Esophagus squamous epithelium (tissue), 5 donors: ENCODE data around the gene KIFC3. TPM values are rescaled to one million over a fixed set of nuclear protein-coding genes. Genes with fewer than 3 reads are reported as not detected.
A peak's percentile ranks its signal among the peaks of the same experiment; 100 is the strongest.

Experiments
- DNase-seq: peaks from one replicate; lab custom pipeline; 2025; lab: John Stamatoyannopoulos, UW
- H3K27ac ChIP-seq, 4 donors: fragments of 200-600 bp; sonication (generic); one replicate each; pipeline ENCODE4 v1.5.1; 2016 to 2019; ENCODE audit warnings: mild to moderate bottlenecking in 1 of 4
- H3K27me3 ChIP-seq, 4 donors: fragments of 200-600 bp; sonication (generic); 1 replicate in 3 of 4; 2 replicates in 1 of 4; pipeline versions ENCODE4 v1.5.1 to v1.6.0; 2017 to 2021; ENCODE audit warnings: antibody characterized with exemption in 1 of 4
- H3K36me3 ChIP-seq, 3 donors: fragments of 200-600 bp; sonication (generic); one replicate each; pipeline ENCODE4 v1.5.1; 2016 to 2019
- H3K4me1 ChIP-seq, 3 donors: fragments of 200-600 bp; sonication (generic); one replicate each; pipeline ENCODE4 v1.5.1; 2017 to 2019
- H3K4me3 ChIP-seq, 4 donors: fragments of 200-600 bp; sonication (generic); 1 replicate in 3 of 4; 2 replicates in 1 of 4; pipeline ENCODE4 v1.5.1; 2016 to 2019; ENCODE audit warnings: mild to moderate bottlenecking in 2 of 4, moderate library complexity in 1 of 4
- H3K9me3 ChIP-seq, 3 donors: fragments of 200-600 bp; sonication (generic); one replicate each; pipeline ENCODE4 v1.5.1; 2016 to 2019
- CTCF ChIP-seq, 6 experiments: fragments of 450-650 bp in 4 of 6; fragments of 200-600 bp in 2 of 6; sonication (generic) in 2 of 6; IDR thresholded peaks; one replicate each; pipeline ENCODE4 v1.5.1; 2016 to 2019; ENCODE audit warnings: antibody characterized with exemption in 6 of 6, mild to moderate bottlenecking in 4 of 6, moderate library complexity in 4 of 6
- POLR2A ChIP-seq, 4 donors: fragments of 450-650 bp; IDR thresholded peaks; one replicate each; pipeline ENCODE4 v1.6.1; 2017; ENCODE audit warnings: antibody characterized with exemption in 4 of 4, mild to moderate bottlenecking in 4 of 4, moderate library complexity in 3 of 4
- WGBS, 2 donors: methylation state at CpG; one replicate each; pipeline ENCODE4 v1.1.5; 2018; 5-methylcytosine and 5-hydroxymethylcytosine counted together
- intact Hi-C: fragments of 100-400 bp; cut with DNase I; formaldehyde crosslinking; loops from one replicate; pipeline ENCODE4 v1.15.0; 2022
- total RNA-seq, 4 donors: library from RNA; depleted of rRNA; stranded (reverse); fragments of >200 nt; gene quantifications; one replicate each; pipeline ENCODE4 v1.1.0, GENCODE V29; 2016
- donor health status: DM: yes; HTN: yes; CAD: no.

Gene KIFC3
- total RNA-seq, 4 donors from 2014 or later: 14.8 to 72.4 (median 43.5) TPM

GRCh38 chr16:57757883-57758282 lies 44.4 kb downstream of the KIFC3 start:
- Histone ChIP-seq H3K36me3 (peaks cover 0 to 94% (median 4%) of the 10 kb centered on the region in 3 donors), H3K4me3 (no peak overlapping the region), H3K27ac (peak overlapping the region in 1 of 4 donors; percentile 25), H3K27me3 (no peaks in the 10 kb centered on the region), H3K4me1 (peaks cover 11 to 27% (median 12%) of the 10 kb centered on the region in 3 donors), H3K9me3 (no peaks in the 10 kb centered on the region)
- DNase-seq: no peak
- no peak for TF ChIP-seq POLR2A (IDR thresholded peaks at IDR 0.05)
- no peak for TF ChIP-seq CTCF (IDR thresholded peaks at IDR 0.05)
- WGBS, 2 donors: 80 to 100% methylated on average over 1 of the region's 7 CpGs
- intact Hi-C loops: loop anchor here (5.0 to 10.0 kb wide), 3 partner anchors 104 to 244 kb away; partner anchors contain the start of genes USB1 and ZNF319

GRCh38 chr16:57757326-57757786 lies 44.9 kb downstream of the KIFC3 start:
- H3K4me3 ChIP-seq: no peak overlapping the region
- TF ChIP-seq CTCF (IDR thresholded peaks at IDR 0.05) (peak; percentile 93 to 98 (median 95)), POLR2A (IDR thresholded peaks at IDR 0.05) (no peak)
- no peak for DNase-seq
- peaks cover 0 to 94% (median 4%) of the 10 kb centered on the region in 3 donors for H3K36me3 ChIP-seq
- peak overlapping the region in 2 of 4 donors; percentile 10 to 25 for H3K27ac ChIP-seq
- H3K27me3 ChIP-seq: no peaks in the 10 kb centered on the region
- peaks cover 11 to 27% (median 12%) of the 10 kb centered on the region in 3 donors for H3K4me1 ChIP-seq
- 20 to 53% methylated on average over 2 to 3 of the region's 11 CpGs for WGBS, 2 donors
- intact Hi-C loops: loop anchor here (5.0 to 10.0 kb wide), 3 partner anchors 105 to 245 kb away; partner anchors contain the start of genes USB1 and ZNF319
- H3K9me3 ChIP-seq: no peaks in the 10 kb centered on the region

GRCh38 chr16:57756424-57757325 lies 45.6 kb downstream of the KIFC3 start:
- Histone ChIP-seq H3K27me3 (no peaks in the 10 kb centered on the region), H3K36me3 (peaks cover 0 to 94% (median 4%) of the 10 kb centered on the region in 3 donors), H3K9me3 (no peaks in the 10 kb centered on the region), H3K27ac (no peak overlapping the region), H3K4me1 (peaks cover 11 to 27% (median 12%) of the 10 kb centered on the region in 3 donors), H3K4me3 (no peak overlapping the region)
- intact Hi-C loops: loop anchor here (5.0 to 10.0 kb wide), 3 partner anchors 106 to 246 kb away; partner anchors contain the start of genes USB1 and ZNF319
- DNase-seq: no peak
- 42 to 63% methylated on average over 2 to 4 of the region's 15 CpGs for WGBS, 2 donors
- TF ChIP-seq POLR2A (IDR thresholded peaks at IDR 0.05) (no peak), CTCF (IDR thresholded peaks at IDR 0.05) (no peak)

GRCh38 chr16:57755726-57756423 lies 46.4 kb downstream of the KIFC3 start:
- Histone ChIP-seq H3K4me1 (peaks cover 11 to 27% (median 12%) of the 10 kb centered on the region in 3 donors), H3K9me3 (no peaks in the 10 kb centered on the region), H3K27ac (no peak overlapping the region), H3K4me3 (no peak overlapping the region), H3K27me3 (no peaks in the 10 kb centered on the region), H3K36me3 (peaks cover 0 to 94% (median 4%) of the 10 kb centered on the region in 3 donors)
- intact Hi-C loops: loop anchor here (5.0 to 10.0 kb wide), 3 partner anchors 106 to 246 kb away; partner anchors contain the start of genes USB1 and ZNF319
- DNase-seq: no peak
- 70 to 84% methylated on average over 11 of the region's 18 CpGs for WGBS, 2 donors
- no peak for TF ChIP-seq POLR2A (IDR thresholded peaks at IDR 0.05)
- no peak for TF ChIP-seq CTCF (IDR thresholded peaks at IDR 0.05)
